HEK293 (cell line): Measurements from ENCODE around the gene TMEM150B.

Experiments
- PBX3 ChIP-seq: sonication (generic); formaldehyde crosslinking; IDR thresholded peaks from 2 replicates; pipeline ENCODE4 v1.8.1; 2022; ENCODE audit warnings: mild to moderate bottlenecking, moderate library complexity, missing genetic modification reagents
- TCF7L2 ChIP-seq: IDR thresholded peaks from 2 replicates; pipeline ENCODE4 v1.6.1; 2011; ENCODE audit warnings: low read depth, mild to moderate bottlenecking, inconsistent platforms, low read length, moderate library complexity, borderline replicate concordance
- YY1 ChIP-seq: fragments of 450-650 bp; formaldehyde crosslinking; IDR thresholded peaks from 2 replicates; pipeline ENCODE4 v1.5.1; 2018; ENCODE audit warnings: missing biosample characterization, missing genetic modification characterization
- ZNF214 ChIP-seq: fragments of 450-650 bp; formaldehyde crosslinking; IDR thresholded peaks from 2 replicates; pipeline ENCODE4 v1.5.1; 2017; ENCODE audit warnings: missing biosample characterization, mild to moderate bottlenecking, missing genetic modification characterization, borderline replicate concordance
- ZNF221 ChIP-seq: fragments of 450-650 bp; formaldehyde crosslinking; IDR thresholded peaks from 2 replicates; pipeline ENCODE4 v1.5.1; 2017; ENCODE audit warnings: missing biosample characterization, missing genetic modification characterization, borderline replicate concordance
- ZNF561 ChIP-seq: fragments of 450-650 bp; IDR thresholded peaks from 2 replicates; pipeline ENCODE4 v1.5.1; 2018; ENCODE audit warnings: missing biosample characterization, missing genetic modification characterization, borderline replicate concordance
- TF ChIP-seq, protein P1 (sequence below): fragments of 450-650 bp; formaldehyde crosslinking; IDR thresholded peaks from 2 replicates; pipeline ENCODE4 v1.5.1; 2016; ENCODE audit warnings: missing biosample characterization, missing genetic modification characterization
- TF ChIP-seq, protein P2 (sequence below): fragments of 450-650 bp; formaldehyde crosslinking; IDR thresholded peaks from 2 replicates; pipeline ENCODE4 v1.5.1; 2016; ENCODE audit warnings: missing biosample characterization, missing genetic modification characterization

DNA sequence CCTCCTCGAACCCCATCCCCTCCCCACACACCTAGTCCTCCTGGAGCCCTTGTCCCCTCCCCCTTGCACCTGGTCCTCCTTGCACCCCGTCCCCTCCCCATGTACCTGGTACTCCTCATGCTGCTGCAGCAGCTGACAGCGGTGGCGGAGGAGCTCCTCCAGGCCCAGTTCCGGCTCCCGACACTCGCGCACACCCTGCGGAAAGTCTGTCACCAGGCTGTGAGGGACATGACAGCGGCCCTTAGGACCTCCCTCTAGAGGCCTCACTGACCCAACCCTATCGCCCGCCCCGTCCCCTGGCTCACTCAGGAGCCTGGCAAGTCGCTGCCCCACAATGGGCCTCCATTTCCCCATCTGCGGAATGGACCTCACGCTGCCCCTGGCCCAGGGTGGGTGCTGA is 60.0 kb downstream of the TMEM150B start:
- no peak for TF ChIP-seq PBX3 (CRISPR knock-in tag)
- TF ChIP-seq, protein P1, sequence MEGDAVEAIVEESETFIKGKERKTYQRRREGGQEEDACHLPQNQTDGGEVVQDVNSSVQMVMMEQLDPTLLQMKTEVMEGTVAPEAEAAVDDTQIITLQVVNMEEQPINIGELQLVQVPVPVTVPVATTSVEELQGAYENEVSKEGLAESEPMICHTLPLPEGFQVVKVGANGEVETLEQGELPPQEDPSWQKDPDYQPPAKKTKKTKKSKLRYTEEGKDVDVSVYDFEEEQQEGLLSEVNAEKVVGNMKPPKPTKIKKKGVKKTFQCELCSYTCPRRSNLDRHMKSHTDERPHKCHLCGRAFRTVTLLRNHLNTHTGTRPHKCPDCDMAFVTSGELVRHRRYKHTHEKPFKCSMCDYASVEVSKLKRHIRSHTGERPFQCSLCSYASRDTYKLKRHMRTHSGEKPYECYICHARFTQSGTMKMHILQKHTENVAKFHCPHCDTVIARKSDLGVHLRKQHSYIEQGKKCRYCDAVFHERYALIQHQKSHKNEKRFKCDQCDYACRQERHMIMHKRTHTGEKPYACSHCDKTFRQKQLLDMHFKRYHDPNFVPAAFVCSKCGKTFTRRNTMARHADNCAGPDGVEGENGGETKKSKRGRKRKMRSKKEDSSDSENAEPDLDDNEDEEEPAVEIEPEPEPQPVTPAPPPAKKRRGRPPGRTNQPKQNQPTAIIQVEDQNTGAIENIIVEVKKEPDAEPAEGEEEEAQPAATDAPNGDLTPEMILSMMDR (tag by site-specific recombination), result no peak
- TF ChIP-seq ZNF561 (tag by site-specific recombination), result no peak
- no peak for TF ChIP-seq YY1
- TF ChIP-seq, protein P2, sequence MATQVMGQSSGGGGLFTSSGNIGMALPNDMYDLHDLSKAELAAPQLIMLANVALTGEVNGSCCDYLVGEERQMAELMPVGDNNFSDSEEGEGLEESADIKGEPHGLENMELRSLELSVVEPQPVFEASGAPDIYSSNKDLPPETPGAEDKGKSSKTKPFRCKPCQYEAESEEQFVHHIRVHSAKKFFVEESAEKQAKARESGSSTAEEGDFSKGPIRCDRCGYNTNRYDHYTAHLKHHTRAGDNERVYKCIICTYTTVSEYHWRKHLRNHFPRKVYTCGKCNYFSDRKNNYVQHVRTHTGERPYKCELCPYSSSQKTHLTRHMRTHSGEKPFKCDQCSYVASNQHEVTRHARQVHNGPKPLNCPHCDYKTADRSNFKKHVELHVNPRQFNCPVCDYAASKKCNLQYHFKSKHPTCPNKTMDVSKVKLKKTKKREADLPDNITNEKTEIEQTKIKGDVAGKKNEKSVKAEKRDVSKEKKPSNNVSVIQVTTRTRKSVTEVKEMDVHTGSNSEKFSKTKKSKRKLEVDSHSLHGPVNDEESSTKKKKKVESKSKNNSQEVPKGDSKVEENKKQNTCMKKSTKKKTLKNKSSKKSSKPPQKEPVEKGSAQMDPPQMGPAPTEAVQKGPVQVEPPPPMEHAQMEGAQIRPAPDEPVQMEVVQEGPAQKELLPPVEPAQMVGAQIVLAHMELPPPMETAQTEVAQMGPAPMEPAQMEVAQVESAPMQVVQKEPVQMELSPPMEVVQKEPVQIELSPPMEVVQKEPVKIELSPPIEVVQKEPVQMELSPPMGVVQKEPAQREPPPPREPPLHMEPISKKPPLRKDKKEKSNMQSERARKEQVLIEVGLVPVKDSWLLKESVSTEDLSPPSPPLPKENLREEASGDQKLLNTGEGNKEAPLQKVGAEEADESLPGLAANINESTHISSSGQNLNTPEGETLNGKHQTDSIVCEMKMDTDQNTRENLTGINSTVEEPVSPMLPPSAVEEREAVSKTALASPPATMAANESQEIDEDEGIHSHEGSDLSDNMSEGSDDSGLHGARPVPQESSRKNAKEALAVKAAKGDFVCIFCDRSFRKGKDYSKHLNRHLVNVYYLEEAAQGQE (tag by site-specific recombination), result no peak
- TF ChIP-seq ZNF214, result no peak
- no peak for TF ChIP-seq ZNF221 (tag by site-specific recombination)
- TF ChIP-seq TCF7L2, result no peak
